Fibroblast of skin of left biceps (primary cell): ENCODE measurements around the gene IQCN.

Experiments
- DNase-seq, 2 experiments: peaks; one replicate each; pipeline ENCODE4 v3.0.0-alpha.2; 2013; ENCODE audit warnings: low read depth in 2 of 2

Gene IQCN

GRCh38 chr19:18286973-18287635, 12.9 kb upstream of the IQCN start:
- no peak for DNase-seq

GRCh38 chr19:18284712-18285360, 10.6 kb upstream of the IQCN start:
- no peak for DNase-seq

- no peak for DNase-seq
These were observed 9.1 kb upstream of the IQCN start for GRCh38 chr19:18283338-18283737.

GRCh38 chr19:18282788-18283141, 8.5 kb upstream of the IQCN start:
- DNase-seq = no peak

DNA sequence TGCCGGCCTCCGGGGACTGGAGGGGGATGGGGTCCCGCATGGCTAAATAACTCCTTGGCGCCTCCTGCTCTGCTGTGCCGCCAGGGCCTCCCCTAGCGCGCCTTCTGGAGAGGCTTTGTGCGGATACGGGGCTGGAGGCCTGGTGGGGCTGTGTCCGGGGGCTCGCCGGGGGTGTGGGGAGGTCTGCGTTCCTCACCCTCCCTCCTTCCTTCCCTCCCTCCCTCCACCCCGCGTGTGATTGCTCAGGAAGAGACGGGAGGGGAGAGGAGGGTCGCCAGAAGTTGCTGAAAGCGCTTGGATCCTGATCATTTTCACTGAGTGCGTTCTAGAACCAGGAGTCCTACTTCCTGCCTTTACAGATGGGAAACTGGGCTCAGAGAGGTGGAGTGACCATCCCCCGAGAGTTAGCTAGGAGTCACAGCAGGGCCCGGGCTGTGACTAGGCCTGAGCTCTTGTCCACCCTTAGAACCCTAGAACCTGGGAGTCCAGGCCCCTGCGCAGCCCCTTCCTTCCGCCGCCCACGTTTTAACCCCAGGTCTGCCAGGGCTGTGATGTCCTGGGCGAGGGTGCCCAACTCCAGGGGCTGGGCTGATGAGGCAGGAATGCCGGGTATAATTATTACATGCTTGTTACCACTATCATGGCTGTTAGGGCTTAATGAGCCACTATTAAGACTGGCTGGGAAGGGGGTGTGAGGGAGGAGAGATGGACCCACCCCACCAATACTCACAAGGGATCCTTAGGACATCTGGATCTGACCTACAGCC, 8.0 kb upstream of the IQCN start:
- no peak for DNase-seq

DNA sequence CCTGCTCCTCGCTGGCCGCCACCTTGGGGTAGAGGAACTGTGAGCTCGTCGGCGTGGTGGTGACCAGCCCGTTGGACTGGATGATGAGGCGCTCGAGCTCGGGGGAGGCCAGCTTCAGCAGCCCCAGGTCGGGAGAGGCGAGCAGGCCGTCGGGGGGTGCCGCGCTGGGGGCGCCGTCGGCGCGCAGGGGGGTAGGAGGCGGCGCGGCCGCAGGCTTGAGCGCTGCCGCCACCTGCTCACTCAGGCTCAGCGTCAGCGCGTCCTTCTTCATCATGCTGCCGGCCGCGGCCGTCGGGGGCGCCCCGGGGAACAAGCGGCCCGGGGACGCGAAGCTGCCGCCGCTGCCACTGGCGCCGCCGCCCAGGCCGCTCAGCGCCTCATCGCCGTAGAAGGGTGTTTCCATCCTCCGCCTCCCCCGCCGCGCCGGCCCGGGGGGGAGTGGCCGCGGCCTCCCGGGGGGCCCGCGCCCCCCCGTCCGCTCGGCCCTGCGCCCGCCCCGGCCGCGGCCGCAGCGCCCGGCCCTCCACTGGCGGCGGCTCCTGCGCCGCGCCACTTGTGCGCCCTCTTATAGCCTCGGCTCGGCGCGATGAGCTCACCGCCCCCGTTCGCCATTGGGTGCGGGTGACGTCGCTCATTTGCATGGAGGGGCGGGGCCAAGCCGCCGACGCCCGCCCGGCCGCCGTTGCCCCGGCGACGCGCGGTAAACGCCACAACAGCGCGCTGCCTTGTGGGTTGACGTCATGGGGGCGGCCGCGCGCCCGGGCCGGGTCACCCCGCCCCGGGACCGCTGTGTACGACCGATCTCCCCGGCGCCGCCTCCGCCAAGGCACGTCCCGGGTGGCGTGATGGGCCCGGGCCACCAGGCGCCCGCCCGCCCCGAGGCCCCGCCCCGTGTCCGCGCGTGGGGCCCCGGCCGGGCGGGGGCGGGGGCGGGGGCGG, 7.1 kb upstream of the IQCN start, which contains the start of gene JUND:
Gene JUND, minus strand, starts transcription at position 541 of the 939 bp plus-strand sequence. Its CDS starts 138 bp downstream, at position 403.
- peak; percentile 97 for DNase-seq

DNA sequence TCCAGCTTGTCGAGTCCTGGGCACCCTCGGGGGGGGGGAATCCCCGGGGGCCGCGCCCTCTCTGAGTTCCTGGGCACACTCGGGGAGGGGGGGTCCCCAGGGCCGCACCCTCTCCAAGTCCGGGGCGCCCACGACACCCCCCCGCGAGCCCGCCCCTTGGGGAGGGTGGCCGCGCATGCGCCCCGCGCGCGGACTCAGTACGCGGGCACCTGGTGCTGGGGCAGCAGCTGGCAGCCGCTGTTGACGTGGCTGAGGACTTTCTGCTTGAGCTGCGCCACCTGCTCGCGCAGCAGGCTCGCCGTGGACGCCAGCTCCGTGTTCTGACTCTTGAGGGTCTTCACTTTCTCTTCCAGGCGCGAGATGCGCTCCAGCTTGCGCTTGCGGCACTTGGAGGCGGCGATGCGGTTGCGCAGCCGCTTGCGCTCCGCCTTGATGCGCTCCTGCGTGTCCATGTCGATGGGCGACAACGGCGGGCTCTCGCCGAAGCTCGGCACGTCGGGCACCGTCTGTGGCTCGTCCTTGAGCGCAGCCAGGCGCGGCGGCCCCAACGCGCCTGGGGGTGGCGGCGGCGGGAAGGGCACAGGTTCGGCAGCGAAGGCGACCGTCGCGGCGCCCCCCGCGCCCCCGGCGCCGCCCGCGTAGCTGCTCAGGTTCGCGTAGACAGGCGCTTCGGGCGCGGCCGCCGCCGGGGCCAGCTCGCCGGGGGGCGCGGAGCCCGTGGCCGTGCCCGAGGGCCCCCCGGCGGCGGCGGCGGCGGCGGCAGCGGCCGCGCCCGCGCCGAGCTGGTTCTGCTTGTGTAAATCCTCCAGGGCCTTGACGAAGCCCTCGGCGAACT, 6.2 kb upstream of the IQCN start:
- DNase-seq = no peak

- peak; percentile 87 for DNase-seq
These were observed 5.4 kb upstream of the IQCN start for GRCh38 chr19:18279516-18280246.

GRCh38 chr19:18279266-18279515, 4.9 kb upstream of the IQCN start:
- DNase-seq = no peak

DNA sequence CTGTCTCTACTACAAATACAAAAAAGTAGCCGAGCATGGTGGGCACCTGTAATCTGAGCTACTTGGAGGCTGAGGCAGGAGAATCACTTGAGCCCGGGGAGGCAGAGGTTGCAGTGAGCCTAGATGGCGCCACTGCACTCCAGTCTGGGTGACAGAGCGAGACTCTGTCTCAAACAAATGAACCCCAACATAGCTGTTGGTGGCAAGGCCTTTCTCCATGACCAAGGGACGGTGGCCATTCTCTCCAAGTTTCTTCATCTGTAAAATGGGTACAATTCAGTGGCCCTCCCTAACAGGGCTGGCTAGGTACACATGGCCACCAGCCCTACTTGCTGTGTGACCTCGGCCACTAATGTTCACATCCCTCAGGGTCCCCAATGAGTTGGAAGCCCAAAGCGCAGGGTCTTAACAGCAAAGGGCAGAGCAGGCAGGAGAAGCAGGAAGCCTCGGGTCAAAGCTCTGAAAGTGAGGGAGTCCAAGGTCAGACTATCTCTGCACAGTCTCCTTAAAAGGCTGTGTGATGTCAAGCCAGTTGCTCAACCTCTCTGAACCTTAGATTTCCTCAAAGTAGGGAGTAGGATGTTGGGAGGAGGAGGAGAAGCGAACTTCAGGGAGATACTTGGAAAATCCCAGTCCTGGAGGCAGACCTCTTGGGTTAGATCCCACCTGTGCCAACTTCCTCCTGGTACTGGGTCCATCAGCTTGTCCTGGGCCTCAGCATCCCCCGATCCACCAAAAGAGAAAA, 4.4 kb upstream of the IQCN start:
- DNase-seq = no peak

GRCh38 chr19:18274781-18275356, 617 bp upstream of the IQCN start:
- DNase-seq = no peak

DNA sequence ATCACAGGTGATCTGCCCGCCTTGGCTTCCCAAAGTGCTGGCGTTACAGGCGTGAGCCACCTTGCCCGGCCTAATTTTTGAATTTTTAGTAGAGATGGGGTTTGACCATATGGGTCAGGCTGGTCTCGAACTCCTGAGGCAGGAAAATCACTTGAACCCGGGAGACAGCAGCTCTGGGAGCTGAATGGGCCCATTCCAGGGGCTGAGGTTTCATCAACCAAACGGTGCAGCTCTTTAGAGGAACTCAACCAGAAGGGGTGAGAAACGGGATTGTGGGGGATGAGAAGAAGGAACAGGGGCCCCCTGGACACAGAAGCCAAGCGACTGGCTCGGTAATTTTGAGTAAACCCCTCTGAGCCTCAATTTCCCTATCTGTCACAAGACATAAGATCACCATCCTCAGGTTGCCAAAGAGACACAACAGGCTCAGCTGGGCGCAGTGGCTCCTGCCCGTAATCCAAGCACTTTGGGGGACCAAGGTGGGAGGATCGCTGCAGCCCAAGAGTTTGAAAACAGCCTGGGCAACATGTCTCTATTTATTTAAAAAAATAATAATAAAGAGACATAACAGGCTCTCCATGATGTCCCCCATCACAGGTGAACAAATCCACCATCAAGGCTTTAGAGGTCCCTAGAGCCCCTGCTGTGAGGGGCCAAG, 562 bp downstream of the IQCN start:
- no peak for DNase-seq

GRCh38 chr19:18271433-18271841, 2.8 kb downstream of the IQCN start:
- DNase-seq = no peak

DNA sequence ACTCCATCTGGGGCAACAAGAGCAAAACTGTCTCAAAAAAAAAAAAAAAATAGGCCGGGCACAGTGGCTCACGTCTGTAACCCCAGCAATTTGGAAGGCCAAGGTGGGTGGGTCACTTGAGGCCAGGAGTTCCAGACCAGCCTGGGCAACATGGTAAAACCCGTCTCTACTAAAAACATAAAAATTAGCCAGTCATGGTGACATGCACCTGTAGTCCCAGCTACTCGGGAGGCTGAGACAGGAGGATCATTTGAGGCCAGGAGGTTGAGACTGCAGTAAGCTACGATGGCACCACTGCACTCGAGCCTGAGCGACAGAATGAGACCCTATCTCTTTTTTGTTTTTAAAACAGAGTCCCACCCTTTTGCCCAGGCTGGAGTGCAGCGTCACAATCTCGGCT, 3.9 kb downstream of the IQCN start:
- no peak for DNase-seq

DNA sequence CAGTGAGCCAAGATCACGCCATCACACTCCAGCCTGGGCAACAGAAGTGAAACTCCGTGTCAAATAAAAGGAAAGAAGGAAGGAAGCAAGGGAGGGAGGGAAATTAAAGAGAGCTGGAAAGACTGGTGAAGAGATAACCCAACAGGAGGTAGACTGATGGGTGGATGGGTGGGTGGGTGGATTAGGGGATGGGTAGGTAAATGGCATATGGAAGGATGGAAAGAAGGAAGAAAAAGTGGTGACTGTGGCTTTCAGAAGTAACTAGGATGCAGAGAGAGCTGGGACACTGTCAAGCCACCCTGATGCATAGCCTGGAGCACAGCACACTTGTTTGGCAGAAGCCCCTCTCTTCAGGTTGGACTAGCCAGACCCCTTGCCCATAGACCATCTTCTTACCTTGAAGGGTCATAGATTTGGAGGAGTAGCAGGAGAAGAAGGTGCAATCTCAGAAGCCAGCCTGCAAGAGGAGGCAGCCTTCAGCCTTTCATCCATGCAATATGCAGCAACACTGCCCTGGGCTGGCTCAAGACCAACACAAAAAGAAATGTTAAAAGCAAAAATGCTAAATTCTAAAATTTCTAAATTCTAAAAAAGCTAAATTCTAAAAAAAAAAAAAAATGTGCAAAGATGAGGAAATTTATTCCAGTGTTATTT, 5.1 kb downstream of the IQCN start:
- DNase-seq = no peak

- DNase-seq = no peak
These were observed 7.2 kb downstream of the IQCN start for GRCh38 chr19:18266771-18267686.

GRCh38 chr19:18265582-18265981, 8.7 kb downstream of the IQCN start:
- DNase-seq = no peak
